Raji (cell line): ENCODE data around the gene STAM2.

Experiments used
- POLR2A ChIP-seq: IDR thresholded peaks from 2 replicates; pipeline ENCODE4 v1.6.1; 2011; ENCODE audit warnings: low read depth, low read length, control low read depth; ENCODE audit not compliant: insufficient read depth

The STAM2 gene

GRCh38 chr2:152122161-152122560, 53.4 kb downstream of the STAM2 start:
- no peak for TF ChIP-seq POLR2A

GRCh38 chr2:152120430-152120829, 55.1 kb downstream of the STAM2 start:
- no peak for TF ChIP-seq POLR2A

- no peak for TF ChIP-seq POLR2A
These were observed 59.6 kb downstream of the STAM2 start for GRCh38 chr2:152115952-152116351.

GRCh38 chr2:152114366-152114765, 61.2 kb downstream of the STAM2 start:
- TF ChIP-seq POLR2A = no peak

GRCh38 chr2:152106464-152106863, 69.1 kb downstream of the STAM2 start:
- TF ChIP-seq POLR2A = no peak

GRCh38 chr2:152103271-152103670, 72.3 kb downstream of the STAM2 start:
- TF ChIP-seq POLR2A = no peak

- TF ChIP-seq POLR2A = no peak
These were observed 74.6 kb downstream of the STAM2 start for GRCh38 chr2:152100961-152101360.

GRCh38 chr2:152099367-152100050, 76.1 kb downstream of the STAM2 start:
- no peak for TF ChIP-seq POLR2A

- 0 out of 2 replicates have a peak, but pooled peaks have one; percentile 26 for TF ChIP-seq POLR2A
These were observed 76.8 kb downstream of the STAM2 start, which contains the start of gene CACNB4 for GRCh38 chr2:152098496-152099366. TSS of gene CACNB4 (minus strand) at chr2:152099044.

GRCh38 chr2:152097801-152098495, 77.6 kb downstream of the STAM2 start:
- TF ChIP-seq POLR2A = no peak

GRCh38 chr2:152097290-152097800, 78.2 kb downstream of the STAM2 start:
- TF ChIP-seq POLR2A = no peak

- no peak for TF ChIP-seq POLR2A
These were observed 80.4 kb downstream of the STAM2 start for GRCh38 chr2:152095146-152095545.

- no peak for TF ChIP-seq POLR2A
These were observed 81.5 kb downstream of the STAM2 start for GRCh38 chr2:152094014-152094413.

GRCh38 chr2:152093464-152093863, 82.1 kb downstream of the STAM2 start:
- TF ChIP-seq POLR2A = no peak

- no peak for TF ChIP-seq POLR2A
These were observed 83.5 kb downstream of the STAM2 start for GRCh38 chr2:152092095-152092494.
